Natural killer cell (primary cell): ENCODE data around the gene HTRA2. TPM values are rescaled to one million over a fixed set of nuclear protein-coding genes. Genes with fewer than 3 reads are reported as not detected.

Experiments
- ATAC-seq, 3 donors: fragments of 150-1000 bp in 2 of 3; fragments of 200-7000 bp in 1 of 3; cut with Tn5 transposase; 1 replicate in 1 of 3; 2 replicates in 2 of 3; pipeline ENCODE4 v1.10.0; 2021; ENCODE audit warnings: mild to moderate bottlenecking in 2 of 3, moderate library complexity in 2 of 3
- DNase-seq, 2 donors: peaks; one replicate each; pipeline versions ENCODE4 v3.0.0 to v3.0.0-alpha.2; 2013 to 2021; ENCODE audit warnings: mixed read lengths in 1 of 2
- H3K27ac ChIP-seq: one replicate; pipeline ENCODE4 v1.5.1; 2013; ENCODE audit warnings: mild to moderate bottlenecking, low read length
- H3K27me3 ChIP-seq: one replicate; pipeline ENCODE4 v1.6.1; 2013; ENCODE audit warnings: low read length; ENCODE audit not compliant: control insufficient read depth, insufficient read depth
- H3K36me3 ChIP-seq: one replicate; pipeline ENCODE4 v1.6.1; 2013; ENCODE audit warnings: low read length; ENCODE audit not compliant: control insufficient read depth, insufficient read depth
- H3K4me1 ChIP-seq: one replicate; pipeline ENCODE4 v1.6.1; 2013; ENCODE audit warnings: low read length; ENCODE audit not compliant: control insufficient read depth, insufficient read depth
- H3K4me3 ChIP-seq: one replicate; pipeline ENCODE4 v1.5.1; 2013; ENCODE audit warnings: low read length
- H3K9me3 ChIP-seq: one replicate; pipeline ENCODE4 v1.6.1; 2013; ENCODE audit warnings: low read length; ENCODE audit not compliant: control insufficient read depth, insufficient read depth
- H3K27ac Mint-ChIP-seq, 2 donors: one replicate each; pipeline ENCODE4 v1.8.0; 2022; ENCODE audit warnings: mild to moderate bottlenecking in 2 of 2, mixed read lengths in 2 of 2, moderate library complexity in 1 of 2
- H3K27me3 Mint-ChIP-seq, 2 donors: one replicate each; pipeline ENCODE4 v1.8.0; 2022; ENCODE audit warnings: low read depth in 2 of 2, mixed read lengths in 2 of 2
- H3K36me3 Mint-ChIP-seq: one replicate; pipeline ENCODE4 v1.8.0; 2022; ENCODE audit warnings: mixed read lengths
- H3K4me1 Mint-ChIP-seq, 2 donors: one replicate each; pipeline ENCODE4 v1.8.0; 2022; ENCODE audit warnings: mixed read lengths in 2 of 2
- H3K4me3 Mint-ChIP-seq: one replicate; pipeline ENCODE4 v1.8.0; 2022; ENCODE audit warnings: mild to moderate bottlenecking, moderate library complexity, mixed read lengths
- H3K9me3 Mint-ChIP-seq, 2 donors: one replicate each; pipeline ENCODE4 v1.8.0; 2022; ENCODE audit warnings: mixed read lengths in 2 of 2
- CTCF ChIP-seq: fragments of 200-600 bp; IDR thresholded peaks from one replicate; pipeline ENCODE4 v1.8.0; 2022; ENCODE audit warnings: antibody characterized with exemption
- WGBS: methylation state at CpG from one replicate; pipeline ENCODE4 v1.1.7; 2013; ENCODE audit warnings: missing lambda C conversion rate; ENCODE audit not compliant: insufficient coverage; 5-methylcytosine and 5-hydroxymethylcytosine counted together
- intact Hi-C: fragments of 100-400 bp; cut with micrococcal nuclease; formaldehyde crosslinking; loops from one replicate; pipeline ENCODE4 v1.14.2; 2022
- total RNA-seq, 4 donors: library from RNA; stranded (reverse); fragments of 120-200 nt in 1 of 4; gene quantifications; one replicate each; pipeline versions ENCODE4 v1.2.3 to v1.2.4, GENCODE V29; 2013 to 2022

Gene HTRA2
- total RNA-seq, 3 donors from 2014 or later (not counting 1 experiment from before 2014, with no cell fraction given), result 32.1 to 47.6 (median 45.2) TPM

DNA sequence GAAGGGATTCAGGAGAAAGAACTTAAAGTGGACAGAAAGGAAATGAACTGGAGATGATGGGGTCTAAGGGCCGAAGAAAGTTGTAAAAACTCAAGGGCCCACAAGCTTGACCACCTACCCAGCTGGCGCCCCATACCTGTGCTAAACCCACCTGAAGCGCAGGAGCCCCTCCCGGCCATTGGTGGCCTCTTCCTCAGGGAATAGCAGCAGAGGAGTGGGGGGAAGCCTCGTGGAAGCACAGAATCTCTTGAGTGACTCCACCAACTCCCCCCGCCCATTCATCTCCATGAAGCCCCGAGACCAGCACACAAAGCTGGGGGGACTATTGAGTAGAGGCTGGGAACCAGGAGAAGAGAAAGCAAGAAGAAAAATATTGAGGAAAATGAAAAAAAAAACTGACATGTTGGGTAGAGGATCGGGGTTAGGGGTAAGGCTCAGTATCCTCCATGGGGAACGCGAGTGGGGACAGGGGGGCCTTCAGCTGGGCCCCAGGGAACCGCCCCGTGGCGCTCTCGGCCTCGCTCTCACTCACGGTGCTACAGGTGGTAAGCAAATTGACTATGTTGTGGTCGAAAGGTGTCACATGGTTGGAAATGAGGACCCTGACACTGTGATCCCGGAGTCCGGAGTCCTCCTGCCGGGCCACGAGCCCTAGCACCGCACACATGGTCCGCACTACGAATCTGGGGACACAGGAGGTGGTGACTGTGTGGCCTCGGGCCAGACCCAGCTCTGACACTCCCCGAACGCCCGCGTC lies 955 bp upstream of the HTRA2 start:
- peak overlapping the region; percentile 92 for H3K4me3 ChIP-seq
- peaks cover 31% of the 10 kb centered on the region for H3K4me1 ChIP-seq
- H3K27me3 ChIP-seq, result no peaks in the 10 kb centered on the region
- Mint-ChIP-seq H3K4me1 (peaks cover 32 to 44% of the 10 kb centered on the region in 2 donors), H3K27me3 (no peaks in the 10 kb centered on the region), H3K36me3 (peaks cover 10% of the 10 kb centered on the region), H3K4me3 (peak overlapping the region; percentile 96), H3K27ac (peak overlapping the region; percentile 94 to 95), H3K9me3 (no peaks in the 10 kb centered on the region)
- intact Hi-C loops, result loop anchor here (1.0 to 2.0 kb wide), 3 partner anchors 12 to 74 kb away; partner anchors contain the start of genes INO80B and PCGF1
- no peaks in the 10 kb centered on the region for H3K9me3 ChIP-seq
- no peak for TF ChIP-seq CTCF
- H3K27ac ChIP-seq, result peak overlapping the region; percentile 95
- DNase-seq (no peak), ATAC-seq (peak in 2 of 3 donors; percentile 0 to 1)
- peaks cover 40% of the 10 kb centered on the region for H3K36me3 ChIP-seq
- WGBS, result 13% methylated on average over 26 of the region's 29 CpGs

GRCh38 chr2:74530239-74531187 lies 780 bp downstream of the HTRA2 start:
- Mint-ChIP-seq H3K36me3 (peaks cover 10% of the 10 kb centered on the region), H3K27ac (peak overlapping the region; percentile 94 to 95), H3K4me1 (peaks cover 32 to 44% of the 10 kb centered on the region in 2 donors), H3K4me3 (peak overlapping the region; percentile 96), H3K9me3 (no peaks in the 10 kb centered on the region), H3K27me3 (no peaks in the 10 kb centered on the region)
- H3K36me3 ChIP-seq, result peaks cover 40% of the 10 kb centered on the region
- peak; percentile 53 to 71 (median 61) for ATAC-seq
- H3K4me3 ChIP-seq, result peak overlapping the region; percentile 92
- H3K27ac ChIP-seq, result peak overlapping the region; percentile 95
- H3K9me3 ChIP-seq, result no peaks in the 10 kb centered on the region
- H3K4me1 ChIP-seq, result peaks cover 31% of the 10 kb centered on the region
- no peak for TF ChIP-seq CTCF
- H3K27me3 ChIP-seq, result no peaks in the 10 kb centered on the region
- 2% methylated on average over 54 of the region's 54 CpGs for WGBS
- intact Hi-C loops, result loop anchor here (1.0 kb wide), 1 partner anchor 72 kb away; the partner anchor contains the start of gene WBP1
- peak; percentile 76 to 81 for DNase-seq

GRCh38 chr2:74531666-74532065 lies 1.9 kb downstream of the HTRA2 start:
- H3K4me1 ChIP-seq, result peaks cover 31% of the 10 kb centered on the region
- H3K27me3 ChIP-seq, result no peaks in the 10 kb centered on the region
- intact Hi-C loops, result loop anchor here (1.0 to 2.0 kb wide), 2 partner anchors 48 to 281 kb away; partner anchors contain the start of gene TTC31
- peak overlapping the region; percentile 95 for H3K27ac ChIP-seq
- no peak for TF ChIP-seq CTCF
- 86% methylated on average over 7 of the region's 7 CpGs for WGBS
- no peak for ATAC-seq
- DNase-seq, result no peak
- H3K9me3 Mint-ChIP-seq, result no peaks in the 10 kb centered on the region
- H3K36me3 ChIP-seq, result peaks cover 29% of the 10 kb centered on the region
- no peaks in the 10 kb centered on the region for H3K27me3 Mint-ChIP-seq
- H3K4me1 Mint-ChIP-seq, result peaks cover 32 to 43% of the 10 kb centered on the region in 2 donors
- peaks cover 3% of the 10 kb centered on the region for H3K36me3 Mint-ChIP-seq
- H3K4me3 ChIP-seq, result no peak overlapping the region
- no peak overlapping the region for H3K4me3 Mint-ChIP-seq
- H3K27ac Mint-ChIP-seq, result peak overlapping the region; percentile 94 to 95
- no peaks in the 10 kb centered on the region for H3K9me3 ChIP-seq
